Loucy (cell line): ENCODE measurements around the gene GSDMA.

Source experiments
- EZH2phosphoT487 ChIP-seq: fragments of 200-600 bp; IDR thresholded peaks from 2 replicates; pipeline ENCODE4 v1.6.1; 2018; ENCODE audit warnings: antibody characterized with exemption, mild to moderate bottlenecking, moderate library complexity, borderline replicate concordance
- TF ChIP-seq, protein P1 (sequence below): fragments of 200-600 bp; sonication (generic); conservative IDR thresholded peaks from 2 replicates; pipeline ENCODE4 v1.5.1; 2014; ENCODE audit warnings: mild to moderate bottlenecking, antibody characterized with exemption, low read length

DNA sequence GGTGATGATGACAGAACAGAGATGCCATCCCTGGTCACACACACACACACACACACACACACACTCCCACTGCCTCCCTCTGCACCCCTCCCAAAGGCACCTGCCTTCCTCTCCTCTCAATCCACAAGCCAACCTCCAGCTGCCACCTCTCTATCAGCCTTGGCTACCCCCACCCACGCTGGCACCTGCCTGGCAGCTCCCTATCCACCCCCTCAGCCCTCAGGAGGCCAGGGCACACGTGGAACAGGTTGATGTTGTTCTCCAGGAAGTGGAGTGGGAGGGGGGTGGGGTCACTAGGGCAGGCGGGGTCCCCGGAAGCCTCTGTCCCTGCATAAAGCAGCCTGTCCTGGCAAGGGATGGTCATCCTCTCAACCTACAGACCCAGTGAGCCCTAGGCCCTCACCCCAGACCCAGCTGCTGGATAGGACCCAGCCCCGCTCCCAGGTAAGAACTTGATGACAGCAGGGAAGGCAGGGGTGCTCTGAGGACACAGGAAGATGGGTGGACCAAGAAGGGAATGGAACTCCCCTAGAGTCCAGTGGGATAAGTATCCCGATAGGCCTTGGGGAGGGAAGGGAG, at the start of gene GSDMA:
- TF ChIP-seq, protein P1, sequence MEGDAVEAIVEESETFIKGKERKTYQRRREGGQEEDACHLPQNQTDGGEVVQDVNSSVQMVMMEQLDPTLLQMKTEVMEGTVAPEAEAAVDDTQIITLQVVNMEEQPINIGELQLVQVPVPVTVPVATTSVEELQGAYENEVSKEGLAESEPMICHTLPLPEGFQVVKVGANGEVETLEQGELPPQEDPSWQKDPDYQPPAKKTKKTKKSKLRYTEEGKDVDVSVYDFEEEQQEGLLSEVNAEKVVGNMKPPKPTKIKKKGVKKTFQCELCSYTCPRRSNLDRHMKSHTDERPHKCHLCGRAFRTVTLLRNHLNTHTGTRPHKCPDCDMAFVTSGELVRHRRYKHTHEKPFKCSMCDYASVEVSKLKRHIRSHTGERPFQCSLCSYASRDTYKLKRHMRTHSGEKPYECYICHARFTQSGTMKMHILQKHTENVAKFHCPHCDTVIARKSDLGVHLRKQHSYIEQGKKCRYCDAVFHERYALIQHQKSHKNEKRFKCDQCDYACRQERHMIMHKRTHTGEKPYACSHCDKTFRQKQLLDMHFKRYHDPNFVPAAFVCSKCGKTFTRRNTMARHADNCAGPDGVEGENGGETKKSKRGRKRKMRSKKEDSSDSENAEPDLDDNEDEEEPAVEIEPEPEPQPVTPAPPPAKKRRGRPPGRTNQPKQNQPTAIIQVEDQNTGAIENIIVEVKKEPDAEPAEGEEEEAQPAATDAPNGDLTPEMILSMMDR = no peak
- TF ChIP-seq EZH2phosphoT487 = no peak
